GM19099 (cell line): Measurements from ENCODE around the gene MYEOV.

ENCODE experiments used
- POLR2A ChIP-seq: IDR thresholded peaks from 3 replicates; pipeline ENCODE4 v1.6.1; 2011; ENCODE audit warnings: low read depth; ENCODE audit not compliant: insufficient read length; ENCODE audit errors: extremely low read depth

Gene MYEOV

GRCh38 chr11:69291459-69292110 lies 2.4 kb upstream of the MYEOV start:
- TF ChIP-seq POLR2A, result no peak

GRCh38 chr11:69292221-69292648 lies 1.7 kb upstream of the MYEOV start:
- TF ChIP-seq POLR2A, result no peak

GRCh38 chr11:69293087-69293486 lies 868 bp upstream of the MYEOV start:
- TF ChIP-seq POLR2A, result no peak

- TF ChIP-seq POLR2A, result no peak
Observed at GRCh38 chr11:69294571-69295078, 670 bp downstream of the MYEOV start.

GRCh38 chr11:69295079-69295994 lies 1.4 kb downstream of the MYEOV start:
- TF ChIP-seq POLR2A, result no peak

GRCh38 chr11:69295995-69296889 lies 2.3 kb downstream of the MYEOV start:
- TF ChIP-seq POLR2A, result no peak

- TF ChIP-seq POLR2A, result no peak
Observed at GRCh38 chr11:69296890-69297786, 3.2 kb downstream of the MYEOV start.

- TF ChIP-seq POLR2A, result no peak
Observed at GRCh38 chr11:69297787-69298266, 3.9 kb downstream of the MYEOV start.

GRCh38 chr11:69298267-69299022 lies 4.5 kb downstream of the MYEOV start:
- TF ChIP-seq POLR2A, result no peak

- no peak for TF ChIP-seq POLR2A
Observed at GRCh38 chr11:69299023-69299461, 5.1 kb downstream of the MYEOV start.

GRCh38 chr11:69299572-69299971 lies 5.6 kb downstream of the MYEOV start:
- TF ChIP-seq POLR2A, result no peak

GRCh38 chr11:69300120-69301060 lies 6.4 kb downstream of the MYEOV start:
- no peak for TF ChIP-seq POLR2A
